B cell (primary cell): ENCODE data around the gene ZNF407.

Source experiments
- CTCF ChIP-seq: fragments of 200-600 bp; IDR thresholded peaks from one replicate; pipeline ENCODE4 v1.8.0; 2022; ENCODE audit warnings: antibody characterized with exemption, mild to moderate bottlenecking
- EZH2 ChIP-seq: IDR thresholded peaks from 2 replicates; pipeline ENCODE4 v1.6.1; 2012; ENCODE audit warnings: borderline replicate concordance, low read depth, mild to moderate bottlenecking, moderate library complexity, low read length; ENCODE audit not compliant: insufficient read depth, poor library complexity, severe bottlenecking

GRCh38 chr18:75003039-75003438 lies 405.4 kb downstream of the ZNF407 start:
- TF ChIP-seq CTCF (no peak), EZH2 (no peak)
